Esophagus muscularis mucosa (tissue), 4 donors: Measurements from ENCODE around the gene EFCAB7. TPM values are rescaled to one million over a fixed set of nuclear protein-coding genes. Genes with fewer than 3 reads are reported as not detected.

Experiments used
- DNase-seq: peaks from one replicate; pipeline ENCODE4 v3.0.0-alpha.2; 2017; ENCODE audit errors: extremely low spot score
- H3K27ac ChIP-seq, 4 donors: fragments of 200-600 bp; sonication (generic); replicated peaks in 1 of 4; 1 replicate in 3 of 4; 2 replicates in 1 of 4; pipeline ENCODE4 v1.5.1; 2016 to 2019; ENCODE audit warnings: mild to moderate bottlenecking in 1 of 4
- H3K27me3 ChIP-seq, 4 donors: fragments of 200-600 bp; sonication (generic); one replicate each; pipeline versions ENCODE4 v1.5.1 to v1.6.0; 2016 to 2019
- H3K36me3 ChIP-seq, 4 donors: fragments of 200-600 bp; sonication (generic); one replicate each; pipeline ENCODE4 v1.5.1; 2016 to 2019
- H3K4me1 ChIP-seq, 4 donors: fragments of 200-600 bp; sonication (generic); one replicate each; pipeline ENCODE4 v1.5.1; 2016 to 2019
- H3K4me3 ChIP-seq, 4 donors: fragments of 200-600 bp; sonication (generic); 1 replicate in 2 of 4; 2 replicates in 2 of 4; pipeline ENCODE4 v1.5.1; 2016 to 2019; ENCODE audit warnings: mild to moderate bottlenecking in 4 of 4, moderate library complexity in 1 of 4
- H3K9me3 ChIP-seq, 4 donors: fragments of 200-600 bp; sonication (generic); 1 replicate in 3 of 4; 2 replicates in 1 of 4; pipeline ENCODE4 v1.5.1; 2016 to 2019
- CTCF ChIP-seq, 3 experiments: fragments of 200-600 bp in 2 of 3; fragments of 450-650 bp in 1 of 3; sonication (generic) in 2 of 3; IDR thresholded peaks; one replicate each; pipeline ENCODE4 v1.5.1; 2017 to 2019; ENCODE audit warnings: antibody characterized with exemption in 3 of 3, mild to moderate bottlenecking in 2 of 3, moderate library complexity in 1 of 3
- EP300 ChIP-seq: sonication (generic); formaldehyde crosslinking; IDR thresholded peaks from one replicate; pipeline ENCODE4 v1.6.1; 2017; ENCODE audit warnings: antibody characterized with exemption
- POLR2A ChIP-seq: fragments of 450-650 bp; IDR thresholded peaks from one replicate; pipeline ENCODE4 v1.6.1; 2017; ENCODE audit warnings: antibody characterized with exemption, moderate library complexity, mild to moderate bottlenecking, low read depth
- POLR2AphosphoS5 ChIP-seq, 2 donors: sonication (generic); formaldehyde crosslinking; IDR thresholded peaks; one replicate each; pipeline ENCODE4 v1.6.1; 2017; ENCODE audit warnings: antibody characterized with exemption in 2 of 2
- WGBS: methylation state at CpG from one replicate; pipeline ENCODE4 v1.1.5; 2018; 5-methylcytosine and 5-hydroxymethylcytosine counted together
- intact Hi-C: fragments of 100-400 bp; cut with DNase I; formaldehyde crosslinking; loops from one replicate; pipeline ENCODE4 v1.15.1; 2023
- total RNA-seq, 4 donors: library from RNA; depleted of rRNA; stranded (reverse); fragments of >200 nt; gene quantifications; one replicate each; pipeline versions ENCODE4 v1.1.0 to v1.2.1, GENCODE V29; 2016

The EFCAB7 gene
- total RNA-seq, 4 donors from 2014 or later = 5.1 to 17.9 (median 6.9) TPM

- H3K27ac ChIP-seq = no peak overlapping the region
- TF ChIP-seq EP300 (no peak), POLR2A (no peak), CTCF (IDR thresholded peaks at IDR 0.05) (no peak)
- 82% methylated on average over 5 of the region's 5 CpGs for WGBS
- DNase-seq = no peak
- no peaks in the 10 kb centered on the region for H3K36me3 ChIP-seq
- H3K4me3 ChIP-seq = no peak overlapping the region
- intact Hi-C loops = no loop called here
- H3K9me3 ChIP-seq = no peaks in the 10 kb centered on the region
- H3K4me1 ChIP-seq = peaks cover 0 to 6% (median 0%) of the 10 kb centered on the region in 4 donors
- no peaks in the 10 kb centered on the region for H3K27me3 ChIP-seq
Measured at GRCh38 chr1:63600248-63600647, 76.9 kb downstream of the EFCAB7 start.

DNA sequence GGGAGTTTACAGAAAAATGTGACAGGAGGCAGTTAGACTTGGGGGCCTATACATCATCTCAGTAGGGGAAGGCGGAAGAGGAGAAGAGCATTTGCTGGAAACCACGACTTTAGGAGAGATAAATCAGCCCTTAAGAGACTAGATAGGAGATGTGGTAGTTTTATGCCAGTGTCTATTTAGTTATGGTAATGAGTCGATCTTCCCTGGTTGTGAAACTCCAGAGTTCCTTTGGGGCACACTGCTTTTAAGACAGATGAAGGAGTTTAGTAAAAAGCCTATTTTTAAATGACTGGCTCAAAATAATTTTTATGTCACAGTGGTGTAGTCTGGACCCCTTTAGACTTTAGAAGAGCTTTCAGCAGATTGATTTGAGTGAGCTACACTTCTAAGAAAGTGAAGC is 77.7 kb downstream of the EFCAB7 start:
- Histone ChIP-seq H3K9me3 (no peaks in the 10 kb centered on the region), H3K36me3 (no peaks in the 10 kb centered on the region), H3K4me3 (no peak overlapping the region), H3K4me1 (peaks cover 0 to 3% (median 0%) of the 10 kb centered on the region in 4 donors), H3K27me3 (no peaks in the 10 kb centered on the region), H3K27ac (no peak overlapping the region)
- intact Hi-C loops = no loop called here
- DNase-seq = no peak
- TF ChIP-seq POLR2A = no peak
- no peak for TF ChIP-seq POLR2AphosphoS5 (IDR thresholded peaks at IDR 0.05)
- no peak for TF ChIP-seq CTCF (IDR thresholded peaks at IDR 0.05)
- TF ChIP-seq EP300 = no peak
- 90% methylated on average over 3 of the region's 3 CpGs for WGBS

GRCh38 chr1:63601463-63601862 is 78.1 kb downstream of the EFCAB7 start:
- no peak for DNase-seq
- Histone ChIP-seq H3K27ac (no peak overlapping the region), H3K4me3 (no peak overlapping the region), H3K27me3 (no peaks in the 10 kb centered on the region), H3K36me3 (no peaks in the 10 kb centered on the region), H3K4me1 (peaks cover 0 to 6% (median 0%) of the 10 kb centered on the region in 4 donors), H3K9me3 (no peaks in the 10 kb centered on the region)
- intact Hi-C loops = no loop called here
- TF ChIP-seq POLR2AphosphoS5 (IDR thresholded peaks at IDR 0.05) = no peak
- TF ChIP-seq CTCF (IDR thresholded peaks at IDR 0.05) = no peak
- no peak for TF ChIP-seq EP300
- TF ChIP-seq POLR2A = no peak
- WGBS = 86% methylated on average over 4 of the region's 4 CpGs

DNA sequence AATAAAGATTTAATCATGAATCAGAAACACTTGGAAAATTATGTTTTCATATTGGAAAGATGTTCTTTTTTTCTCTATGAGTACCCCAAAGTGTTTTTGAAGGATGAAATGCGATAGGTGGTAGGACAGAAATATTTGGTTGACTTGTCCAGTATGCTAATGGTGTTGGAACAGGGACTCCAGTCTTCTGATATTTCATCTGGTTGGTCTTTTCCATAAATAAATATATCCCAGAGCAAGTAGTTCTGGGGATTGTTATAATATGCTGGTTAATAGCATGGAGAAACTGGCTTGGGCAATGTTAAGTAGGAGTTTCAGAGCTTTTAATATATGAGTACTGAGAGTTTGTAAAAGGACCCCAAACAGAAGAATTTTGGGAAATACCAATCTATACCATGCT is 78.6 kb downstream of the EFCAB7 start:
- no peak for DNase-seq

More for the DNA sequence above, 78.6 kb downstream of the EFCAB7 start:
- H3K4me3 ChIP-seq = no peak overlapping the region
- TF ChIP-seq CTCF (IDR thresholded peaks at IDR 0.05) = no peak
- TF ChIP-seq POLR2AphosphoS5 (IDR thresholded peaks at IDR 0.05) = no peak
- TF ChIP-seq POLR2A = no peak
- TF ChIP-seq EP300 = no peak
- WGBS = 96% methylated on average over 1 of the region's 1 CpG
- no peaks in the 10 kb centered on the region for H3K27me3 ChIP-seq
- H3K9me3 ChIP-seq = no peaks in the 10 kb centered on the region
- no peak overlapping the region for H3K27ac ChIP-seq
- H3K36me3 ChIP-seq = no peaks in the 10 kb centered on the region
- H3K4me1 ChIP-seq = peaks cover 0 to 7% (median 0%) of the 10 kb centered on the region in 4 donors
- intact Hi-C loops = no loop called here
